Stimulated activated CD4-positive, alpha-beta T cell treated with anti-CD3 and anti-CD28 coated beads, Interleukin-4, amount 100 ng/mL, for 1 hour (primary cell): ENCODE results near the gene OR6K2.
"Not testable (repeated sequence)": the region's sequence is repeated elsewhere in the genome, so short reads cannot be mapped to it uniquely, and the experiment has no call there.

Source experiments
- DNase-seq: peaks from one replicate; pipeline ENCODE4 v3.0.0-alpha.2; 2020

OR6K2 gene, protein sequence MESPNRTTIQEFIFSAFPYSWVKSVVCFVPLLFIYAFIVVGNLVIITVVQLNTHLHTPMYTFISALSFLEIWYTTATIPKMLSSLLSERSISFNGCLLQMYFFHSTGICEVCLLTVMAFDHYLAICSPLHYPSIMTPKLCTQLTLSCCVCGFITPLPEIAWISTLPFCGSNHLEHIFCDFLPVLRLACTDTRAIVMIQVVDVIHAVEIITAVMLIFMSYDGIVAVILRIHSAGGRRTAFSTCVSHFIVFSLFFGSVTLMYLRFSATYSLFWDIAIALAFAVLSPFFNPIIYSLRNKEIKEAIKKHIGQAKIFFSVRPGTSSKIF

GRCh38 chr1:158700552-158700951 is at the start of gene OR6K2:
Gene OR6K2, minus strand, starts transcription at chr1:158700652. Its CDS starts 0 bp downstream, at chr1:158700652.
- DNase-seq = no peak

GRCh38 chr1:158735848-158736247 is 35.4 kb upstream of the OR6K2 start:
- DNase-seq = no peak

DNA sequence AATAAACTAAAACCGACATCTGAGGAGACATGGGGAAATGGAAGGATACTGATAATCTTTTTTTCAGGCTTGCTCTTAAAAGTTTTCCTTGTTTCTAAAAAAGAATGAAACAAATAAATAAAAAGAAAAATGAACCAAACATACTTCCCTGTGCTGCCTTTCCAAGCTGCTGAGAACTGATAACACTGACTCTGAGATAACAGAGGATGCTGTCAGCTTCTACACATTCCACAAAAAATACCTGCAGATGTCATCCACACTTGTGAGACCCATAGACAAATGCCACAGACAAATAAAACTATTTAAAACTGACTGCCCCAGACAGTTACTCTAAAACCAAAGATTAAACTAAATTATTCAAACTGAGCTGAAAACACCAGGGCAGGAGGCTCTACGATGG is 32.1 kb upstream of the OR6K2 start:
- DNase-seq = no peak

DNA sequence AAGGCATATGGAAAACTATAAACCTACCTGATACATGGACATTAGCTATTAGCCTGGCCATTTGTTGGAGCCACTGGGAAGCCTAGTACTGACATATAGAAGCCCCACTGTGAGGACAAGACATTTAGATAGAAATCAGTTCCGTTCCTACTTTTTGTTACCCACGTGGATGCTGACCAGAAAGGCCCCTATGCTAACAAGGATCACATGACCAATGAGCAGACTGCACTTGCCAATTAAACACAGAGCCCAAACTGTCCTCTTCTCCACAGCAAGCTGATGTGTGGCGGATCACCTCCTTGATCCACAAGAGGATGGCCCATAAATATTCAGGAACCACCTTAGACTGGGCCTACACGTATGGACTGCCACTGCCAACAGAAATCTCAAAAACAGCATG is 31.3 kb upstream of the OR6K2 start:
- no peak for DNase-seq

DNA sequence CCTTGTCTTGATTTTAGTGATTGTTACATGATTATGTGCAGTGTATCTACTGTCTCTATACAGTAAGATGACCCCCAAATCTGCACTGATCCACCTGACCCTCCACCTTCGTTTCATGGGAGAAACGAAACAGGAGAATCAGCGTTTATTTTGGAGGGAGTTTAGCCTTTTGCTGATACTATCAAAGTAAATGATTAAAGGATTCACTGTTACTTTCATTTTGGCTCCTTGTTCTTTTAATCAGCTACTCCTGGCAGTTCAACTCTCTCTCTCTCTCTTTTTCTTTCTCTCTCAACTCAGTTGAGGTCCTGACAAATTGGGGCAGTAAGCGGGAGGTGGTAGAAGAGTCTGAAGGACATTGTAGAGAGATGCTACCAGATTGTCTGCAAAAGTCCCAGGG is 30.0 kb upstream of the OR6K2 start:
- DNase-seq = no peak

DNA sequence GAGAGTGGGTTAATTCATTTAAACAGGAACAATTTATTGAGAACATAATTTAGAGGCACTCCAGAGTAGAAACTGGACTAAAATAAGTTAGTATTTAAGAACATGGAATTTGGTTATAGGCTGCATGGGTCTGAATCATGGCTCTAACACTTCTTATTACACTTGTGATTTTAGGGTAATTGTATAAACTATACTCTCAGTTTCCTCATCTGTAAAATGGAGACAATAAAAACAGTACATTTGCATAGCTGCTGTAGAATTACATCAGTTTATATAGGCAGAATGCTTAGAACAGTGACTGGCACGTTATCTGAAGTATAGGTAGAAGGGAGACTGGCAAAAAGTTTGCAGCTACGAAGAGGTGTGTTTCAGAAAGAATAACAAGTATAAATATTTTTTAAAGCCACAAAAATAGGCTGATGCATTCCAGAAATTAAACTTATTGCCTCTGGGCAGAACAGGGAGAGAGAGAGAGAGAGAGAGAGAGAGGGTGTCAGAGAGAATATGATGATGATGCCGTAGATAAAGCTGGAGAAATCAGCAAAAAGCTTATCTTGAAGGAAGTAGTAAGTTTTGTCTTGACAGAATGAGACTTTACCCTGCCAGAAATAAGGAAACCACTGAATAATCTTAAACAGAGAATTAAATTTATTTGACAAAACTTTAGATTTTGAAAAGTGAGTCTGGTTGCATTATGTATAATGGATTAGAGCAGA is 28.2 kb upstream of the OR6K2 start:
- DNase-seq = no peak

- no peak for DNase-seq
Measured at GRCh38 chr1:158724442-158724841, 24.0 kb upstream of the OR6K2 start.

- DNase-seq = no peak
Measured at GRCh38 chr1:158720620-158721019, 20.2 kb upstream of the OR6K2 start, which contains the start of gene OR6K3. Gene OR6K3, minus strand, starts transcription at chr1:158720720. Its CDS starts 2,605 bp downstream, at chr1:158718115.

GRCh38 chr1:158719664-158720063 is 19.2 kb upstream of the OR6K2 start:
- DNase-seq = no peak

DNA sequence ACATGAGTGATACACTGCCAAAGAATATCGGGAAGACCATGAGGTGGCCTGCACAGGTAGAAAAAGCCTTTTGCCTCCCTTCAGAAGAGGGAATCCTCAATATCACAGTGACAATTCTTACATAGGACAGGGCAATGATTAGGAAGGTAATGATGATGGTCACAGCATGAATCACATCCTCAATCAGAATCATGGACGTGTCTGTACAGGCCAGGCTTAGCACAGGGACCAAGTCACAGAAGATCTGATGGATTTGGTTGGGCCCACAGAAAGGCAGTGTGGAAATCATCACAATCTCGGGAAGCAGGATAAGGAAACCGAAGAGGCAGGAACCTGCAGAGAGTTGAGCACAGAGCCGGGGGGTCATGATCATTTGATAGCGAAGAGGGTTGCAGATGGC is 16.9 kb upstream of the OR6K2 start:
- no peak for DNase-seq

GRCh38 chr1:158716335-158716734 is 15.9 kb upstream of the OR6K2 start:
- no peak for DNase-seq

DNA sequence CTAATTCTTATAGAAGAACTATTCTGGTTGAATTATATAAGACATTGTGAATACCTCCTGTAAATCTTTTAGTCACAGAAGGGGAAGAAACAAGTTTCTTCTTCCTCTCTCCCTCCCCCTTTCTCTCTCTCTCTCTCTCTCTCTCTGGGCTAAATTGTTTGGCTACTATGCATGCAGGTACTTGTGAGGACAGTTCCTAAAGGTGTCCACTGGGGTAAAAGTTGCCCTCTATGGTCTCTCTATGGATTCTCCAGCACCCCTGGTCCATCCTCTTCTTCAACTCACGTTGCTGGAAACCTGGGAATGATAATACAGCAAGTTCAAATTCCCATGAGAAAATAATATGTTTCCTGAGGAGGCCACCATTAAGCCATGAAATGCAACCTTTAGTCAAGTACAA is 14.3 kb upstream of the OR6K2 start:
- no peak for DNase-seq

DNA sequence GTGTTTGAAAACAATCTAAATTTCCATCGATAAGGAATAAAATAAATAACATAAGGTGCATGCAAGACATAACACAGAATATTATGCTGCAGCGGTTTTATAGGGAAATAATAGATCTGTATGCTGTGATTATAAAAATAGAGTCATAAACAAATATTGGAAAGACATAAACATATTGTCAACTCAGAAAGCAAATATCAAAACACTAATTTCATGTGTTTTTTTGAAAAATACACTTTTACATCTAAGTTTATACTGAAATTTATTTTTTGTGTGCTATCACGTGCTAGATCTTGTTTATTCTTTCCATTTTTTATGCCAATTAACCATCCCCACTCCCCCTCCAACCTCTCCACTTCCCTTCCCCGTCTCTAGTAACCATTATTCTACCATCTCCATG is 10.6 kb upstream of the OR6K2 start:
- DNase-seq = no peak

- DNase-seq = no peak
Measured at GRCh38 chr1:158706096-158706495, 5.6 kb upstream of the OR6K2 start.

DNA sequence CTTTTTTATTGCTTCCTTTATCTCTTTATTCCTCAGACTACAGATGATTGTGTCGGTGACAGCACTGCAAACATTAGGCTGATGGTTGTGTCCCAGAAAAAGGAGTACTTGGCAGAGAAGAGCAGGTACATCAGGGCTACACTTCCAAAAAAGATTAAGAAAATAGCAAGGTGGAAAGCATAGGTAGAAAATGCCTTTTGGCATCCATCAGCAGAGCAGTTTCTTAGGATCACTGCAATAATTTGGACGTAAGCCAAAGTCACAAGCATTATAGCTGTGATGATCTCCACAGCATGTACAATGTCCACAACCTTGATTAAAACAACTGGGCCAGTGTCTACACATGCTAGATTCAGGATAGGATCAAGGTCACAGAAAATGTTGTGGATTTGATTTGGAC is 5.9 kb downstream of the OR6K2 start:
- no peak for DNase-seq

GRCh38 chr1:158692356-158692755 is 8.1 kb downstream of the OR6K2 start:
- DNase-seq = no peak

DNA sequence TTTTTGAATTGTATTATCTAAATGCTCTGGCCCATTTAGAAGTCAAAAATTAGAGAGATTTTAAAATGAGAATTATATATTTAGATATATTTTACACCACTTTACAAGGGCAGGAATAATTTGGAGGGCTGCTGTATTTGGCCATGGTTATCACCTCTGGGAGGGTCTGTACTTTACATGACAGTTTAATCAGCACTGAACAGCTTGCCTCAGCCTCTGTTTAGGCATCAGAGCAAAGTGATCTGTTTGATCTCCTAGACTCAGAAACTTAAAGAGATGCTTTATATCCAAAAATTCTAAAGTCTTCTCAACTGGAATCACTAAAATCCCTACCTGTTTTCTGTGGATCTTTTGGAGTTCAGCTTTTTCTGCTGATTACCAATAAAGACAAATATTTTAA is 8.5 kb downstream of the OR6K2 start:
- DNase-seq = no peak

GRCh38 chr1:158691149-158691548 is 9.3 kb downstream of the OR6K2 start:
- DNase-seq = not testable (repeated sequence)

GRCh38 chr1:158689875-158690274 is 10.6 kb downstream of the OR6K2 start:
- DNase-seq = no peak

GRCh38 chr1:158689110-158689509 is 11.3 kb downstream of the OR6K2 start:
- DNase-seq = no peak

GRCh38 chr1:158688343-158688742 is 12.1 kb downstream of the OR6K2 start:
- DNase-seq = not testable (repeated sequence)

DNA sequence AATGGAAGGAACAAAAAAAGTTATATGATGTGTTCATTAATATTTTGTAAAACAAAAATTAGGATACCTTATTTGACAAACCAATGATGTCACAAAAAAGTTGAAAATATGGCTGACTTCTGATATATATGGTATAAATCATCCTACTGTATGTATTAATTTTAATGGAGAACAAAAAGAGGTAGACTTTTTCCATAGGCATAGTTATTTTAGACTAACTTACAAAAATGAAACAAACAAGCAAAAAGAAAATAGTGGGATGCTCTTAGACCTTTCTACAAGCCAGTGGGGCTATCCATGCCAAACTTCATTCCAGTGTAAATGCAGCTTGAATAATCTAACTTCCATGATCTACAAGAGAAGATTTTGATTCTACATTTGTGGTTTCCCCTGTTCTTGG is 13.4 kb downstream of the OR6K2 start:
- no peak for DNase-seq

GRCh38 chr1:158686111-158687009 is 14.1 kb downstream of the OR6K2 start, which contains the start of gene SPTA1:
Gene SPTA1, minus strand, starts transcription at chr1:158686715. Its CDS starts 198 bp downstream, at chr1:158686517.
- no peak for DNase-seq
